HepG2 (cell line): ENCODE data around the gene HIC1. TPM values are rescaled to one million over a fixed set of nuclear protein-coding genes. Genes with fewer than 3 reads are reported as not detected.

Source experiments
- AHDC1 ChIP-seq: sonication (generic); formaldehyde crosslinking; IDR thresholded peaks from 2 replicates; pipeline ENCODE4 v1.5.1; 2020; ENCODE audit warnings: mild to moderate bottlenecking, missing genetic modification reagents, borderline replicate concordance
- AHR ChIP-seq: IDR thresholded peaks from 2 replicates; pipeline ENCODE4 v1.6.1; 2018; ENCODE audit warnings: missing genetic modification reagents, missing compliant biosample characterization
- CBX2 ChIP-seq, 2 experiments: fragments of 200-600 bp in 1 of 2; sonication (generic); formaldehyde crosslinking in 1 of 2; IDR thresholded peaks; 2 replicates each; pipeline versions ENCODE4 v1.7.0 to v1.8.1; 2018 to 2022; ENCODE audit warnings: low read depth in 2 of 2, low read length in 1 of 2, mild to moderate bottlenecking in 1 of 2, missing genetic modification reagents in 1 of 2
- HOXA3 ChIP-seq: sonication (generic); formaldehyde crosslinking; IDR thresholded peaks from 2 replicates; pipeline ENCODE4 v1.5.0; 2020; ENCODE audit warnings: missing genetic modification reagents
- IKZF5 ChIP-seq: IDR thresholded peaks from 2 replicates; pipeline ENCODE4 v1.6.1; 2018; ENCODE audit warnings: missing genetic modification reagents, mild to moderate bottlenecking, missing compliant biosample characterization
- SYNCRIP ChIP-seq: fragments of 200-400 bp; formaldehyde crosslinking; IDR thresholded peaks from 2 replicates; pipeline ENCODE4 v1.6.1; 2018; ENCODE audit warnings: mild to moderate bottlenecking, low read depth, low read length; ENCODE audit not compliant: insufficient read depth
- TBX3 ChIP-seq: fragments of 450-650 bp; IDR thresholded peaks from 2 replicates; pipeline ENCODE4 v1.6.1; 2017; ENCODE audit warnings: antibody characterized with exemption, mild to moderate bottlenecking, inconsistent platforms, borderline replicate concordance
- ZBTB37 ChIP-seq: sonication (generic); formaldehyde crosslinking; IDR thresholded peaks from 2 replicates; pipeline ENCODE4 v1.4.0; 2020; ENCODE audit warnings: mild to moderate bottlenecking, missing genetic modification reagents
- ZBTB44 ChIP-seq: sonication (generic); formaldehyde crosslinking; IDR thresholded peaks from 2 replicates; pipeline ENCODE4 v1.4.0; 2020; ENCODE audit warnings: missing genetic modification reagents
- ZKSCAN1 ChIP-seq: fragments of 150-350 bp; IDR thresholded peaks from 2 replicates; pipeline ENCODE4 v1.6.1; 2014; ENCODE audit warnings: low read length
- ZNF280B ChIP-seq: sonication (generic); formaldehyde crosslinking; IDR thresholded peaks from 2 replicates; pipeline ENCODE4 v1.5.0; 2020; ENCODE audit warnings: missing genetic modification reagents, mild to moderate bottlenecking, borderline replicate concordance
- ZNF382 ChIP-seq: sonication (generic); formaldehyde crosslinking; IDR thresholded peaks from 2 replicates; pipeline ENCODE4 v1.5.0; 2020; ENCODE audit warnings: missing genetic modification reagents, mild to moderate bottlenecking, borderline replicate concordance
- ZNF530 ChIP-seq: sonication (generic); formaldehyde crosslinking; IDR thresholded peaks from 2 replicates; pipeline ENCODE4 v1.5.0; 2020; ENCODE audit warnings: low read depth, mild to moderate bottlenecking, missing genetic modification reagents
- ZNF720 ChIP-seq: sonication (generic); formaldehyde crosslinking; IDR thresholded peaks from 2 replicates; pipeline ENCODE4 v1.4.0; 2020; ENCODE audit warnings: missing genetic modification reagents
- ZNF784 ChIP-seq: sonication (generic); formaldehyde crosslinking; IDR thresholded peaks from 2 replicates; pipeline ENCODE4 v1.5.1; 2020; ENCODE audit warnings: missing genetic modification reagents, mild to moderate bottlenecking, borderline replicate concordance
- polyA plus RNA-seq, 8 experiments: library from polyadenylated mRNA; depleted of rRNA in 3 of 8; stranded (reverse) in 7 of 8; unstranded in 1 of 8; fragments of >200 nt; fragmentation: Illumina TruSeq in 4 of 8; extraction: Trizol in 4 of 8; gene quantifications; 2 replicates each; pipeline versions ENCODE4 v1.2.1 to v1.2.3, GENCODE V29; 2011 to 2016; ENCODE audit warnings: low read depth in 4 of 8, missing spikeins in 1 of 8, mixed read lengths in 1 of 8; ENCODE audit not compliant: insufficient read depth in 1 of 8
- total RNA-seq, 5 experiments: library from RNA; depleted of rRNA; stranded (reverse); fragments of >200 nt; fragmentation: Illumina TruSeq; extraction: Trizol; gene quantifications; 2 replicates each; pipeline ENCODE4 v1.2.3, GENCODE V29; 2016; ENCODE audit warnings: low read depth in 1 of 5

HIC1 gene
- total and polyA plus RNA-seq, 2 of the 13 experiments (the other 11 are each of a cell fraction or from before 2014, with no cell fraction given): 0.04 to 0.31 TPM

GRCh38 chr17:2094891-2095535 is 40.1 kb downstream of the HIC1 start (continued):
- no peak for TF ChIP-seq ZBTB44
- TF ChIP-seq ZNF382 (CRISPR knock-in tag): no peak
- no peak for TF ChIP-seq SYNCRIP
- TF ChIP-seq TBX3: no peak
- no peak for TF ChIP-seq ZNF530 (CRISPR knock-in tag)
- TF ChIP-seq AHDC1: peak; percentile 36; the same call in 1 of the 2 replicates
- TF ChIP-seq ZNF720 (CRISPR knock-in tag): no peak
- no peak for TF ChIP-seq CBX2 (IDR thresholded peaks at IDR 0.05; ENCODE audit: low read depth, low read length)
- TF ChIP-seq CBX2 (CRISPR knock-in tag; IDR thresholded peaks at IDR 0.05; ENCODE audit: low read depth): no peak
- peak; percentile 72; the same call in 1 of the 2 replicates for TF ChIP-seq ZBTB37 (CRISPR knock-in tag)
- peak; percentile 87 for TF ChIP-seq ZKSCAN1
- peak; percentile 76; the same call in 1 of the 2 replicates for TF ChIP-seq IKZF5 (CRISPR knock-in tag)
- 0 out of 2 replicates have a peak, but pooled peaks have one; percentile 71 for TF ChIP-seq AHR (CRISPR knock-in tag)
- TF ChIP-seq HOXA3 (CRISPR knock-in tag): peak; percentile 52; the same call in 1 of the 2 replicates
- TF ChIP-seq ZNF784 (CRISPR knock-in tag): no peak
- no peak for TF ChIP-seq ZNF280B (CRISPR knock-in tag)
